Frontal cortex (tissue), 4 donors: Measurements from ENCODE around the gene MTA3. TPM values are rescaled to one million over a fixed set of nuclear protein-coding genes. Genes with fewer than 3 reads are reported as not detected.
A peak's percentile ranks its signal among the peaks of the same experiment; 100 is the strongest.

Experiments
- DNase-seq, 2 donors: peaks; one replicate each; pipeline ENCODE4 v3.0.0; 2012; ENCODE audit warnings: low spot score in 2 of 2
- FAIRE-seq: peaks from 2 replicates; lab custom pipeline; 2012; peaks lifted over from hg19 to GRCh38; lab: Jason Lieb, UNC
- total RNA-seq: library from RNA; depleted of rRNA; stranded (reverse); fragments of >200 nt; gene quantifications from one replicate; pipeline ENCODE4 v1.2.3, GENCODE V29; 2014
- donor health status: control.
- donor health status: control.
- donor health status: control.

Gene MTA3
- total RNA-seq, 1 donor from 2014 or later: 30.6 TPM

DNA sequence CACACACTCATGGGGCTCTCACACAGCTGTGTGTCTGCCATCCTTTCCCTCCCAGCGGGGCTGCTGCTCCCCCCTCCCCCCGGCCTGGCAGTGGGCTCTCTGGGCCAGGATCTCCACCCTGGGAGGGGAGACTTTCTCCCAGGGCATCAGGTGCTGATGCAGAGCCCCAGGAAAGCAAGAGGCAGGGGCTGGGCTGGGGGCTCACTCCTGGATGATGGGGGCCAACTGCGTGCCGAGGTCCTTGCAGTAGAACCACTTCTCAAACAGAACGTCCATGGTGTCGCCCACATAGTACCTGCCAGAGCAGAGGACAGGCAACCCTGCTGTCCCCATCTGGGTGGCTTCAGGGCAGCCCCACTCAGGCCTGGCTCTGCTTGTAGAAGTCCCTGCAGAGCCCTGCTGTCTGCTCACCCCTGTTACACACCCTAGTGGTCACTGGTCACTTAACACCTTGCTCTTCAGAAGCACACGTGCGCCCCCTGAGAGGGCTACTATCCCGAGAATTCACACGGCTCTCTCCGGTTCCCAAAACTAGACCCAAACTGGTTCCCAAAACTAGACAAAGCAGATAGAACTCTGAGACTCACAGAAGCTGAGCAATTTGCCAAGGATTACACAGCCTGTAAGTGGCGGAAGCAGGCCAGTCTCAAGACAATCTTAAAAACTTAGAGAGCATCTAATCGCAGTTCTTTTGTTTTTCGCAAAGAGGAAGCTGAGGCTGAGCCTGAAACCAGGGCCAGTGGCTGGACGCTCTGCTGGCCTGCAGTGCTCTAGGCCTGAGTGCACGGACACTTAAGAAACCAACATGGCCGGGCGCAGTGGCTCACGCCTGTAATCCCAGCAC, 202.1 kb downstream of the MTA3 start:
- FAIRE-seq (no peak), DNase-seq (peak in 1 of 2 donors; percentile 53)

DNA sequence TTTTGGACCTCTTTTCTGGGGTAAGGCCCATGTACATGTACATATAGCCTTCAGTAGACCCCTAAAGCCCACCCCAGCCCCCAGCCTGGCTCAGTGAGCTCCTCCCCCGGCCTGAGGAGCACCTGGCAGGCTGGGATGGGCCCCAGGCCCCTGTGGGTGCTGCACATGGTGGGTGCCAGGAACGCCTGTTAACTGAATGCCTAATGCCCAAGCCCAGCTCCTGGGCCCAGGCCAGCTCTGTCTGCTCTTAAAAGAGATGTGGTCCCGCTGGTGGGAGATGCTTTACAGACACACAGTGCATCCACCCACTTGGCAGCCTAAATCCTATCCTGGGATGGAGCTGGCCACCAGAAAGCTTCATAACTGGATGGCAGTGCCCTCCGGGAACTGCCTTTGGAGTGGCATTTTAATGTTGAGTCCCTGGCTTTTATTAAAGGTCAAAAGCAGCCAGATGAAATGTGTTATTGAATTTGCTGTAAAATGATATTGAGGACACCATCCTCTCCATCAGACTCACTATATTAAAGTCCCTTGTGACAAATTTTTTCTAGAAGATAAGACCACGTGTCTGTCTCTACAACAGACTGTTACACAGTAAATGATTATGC, 203.2 kb downstream of the MTA3 start:
- FAIRE-seq (no peak), DNase-seq (no peak)

DNA sequence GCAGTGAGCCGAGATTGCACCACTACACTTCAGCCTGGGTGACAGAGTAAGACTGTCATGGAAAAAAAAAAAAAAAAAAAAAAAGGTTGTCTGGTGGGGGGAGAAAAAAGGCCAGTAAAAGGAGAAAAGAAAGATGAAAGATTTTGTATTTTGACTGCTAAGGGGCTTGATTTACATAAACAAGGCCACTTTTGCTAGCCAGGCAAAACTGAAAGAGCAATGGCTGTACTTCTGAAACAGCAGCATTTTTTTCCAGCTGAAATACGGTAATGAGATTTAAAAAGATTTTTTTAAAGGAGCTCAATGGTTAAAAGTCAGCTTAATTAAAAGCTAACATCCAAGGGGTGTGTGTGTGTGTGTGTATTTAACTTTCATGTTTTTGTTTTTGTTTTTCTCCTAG, 206.8 kb downstream of the MTA3 start:
- no peak for FAIRE-seq

DNA sequence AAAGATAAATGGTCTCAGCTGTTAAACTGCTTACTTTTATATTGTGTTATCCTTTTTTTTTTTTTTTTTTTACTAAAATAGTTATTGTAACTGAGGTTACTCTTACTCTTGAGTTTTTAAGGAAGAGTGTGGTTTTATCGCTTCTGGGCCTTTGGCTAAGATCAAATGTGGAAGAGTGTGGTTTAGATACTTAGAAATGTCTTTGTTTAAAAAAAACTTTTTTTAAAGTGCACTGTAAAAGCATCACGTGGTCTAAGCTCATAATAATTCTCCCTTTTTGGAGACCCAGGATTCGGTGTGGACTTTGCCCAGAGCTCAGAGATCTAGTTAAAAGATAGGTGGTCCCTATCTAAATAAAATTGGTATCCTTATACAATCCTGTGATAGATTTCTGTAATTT, 207.4 kb downstream of the MTA3 start:
- no peak for FAIRE-seq

More for the DNA sequence above, 206.8 kb downstream of the MTA3 start:
- no peak for DNase-seq

DNA sequence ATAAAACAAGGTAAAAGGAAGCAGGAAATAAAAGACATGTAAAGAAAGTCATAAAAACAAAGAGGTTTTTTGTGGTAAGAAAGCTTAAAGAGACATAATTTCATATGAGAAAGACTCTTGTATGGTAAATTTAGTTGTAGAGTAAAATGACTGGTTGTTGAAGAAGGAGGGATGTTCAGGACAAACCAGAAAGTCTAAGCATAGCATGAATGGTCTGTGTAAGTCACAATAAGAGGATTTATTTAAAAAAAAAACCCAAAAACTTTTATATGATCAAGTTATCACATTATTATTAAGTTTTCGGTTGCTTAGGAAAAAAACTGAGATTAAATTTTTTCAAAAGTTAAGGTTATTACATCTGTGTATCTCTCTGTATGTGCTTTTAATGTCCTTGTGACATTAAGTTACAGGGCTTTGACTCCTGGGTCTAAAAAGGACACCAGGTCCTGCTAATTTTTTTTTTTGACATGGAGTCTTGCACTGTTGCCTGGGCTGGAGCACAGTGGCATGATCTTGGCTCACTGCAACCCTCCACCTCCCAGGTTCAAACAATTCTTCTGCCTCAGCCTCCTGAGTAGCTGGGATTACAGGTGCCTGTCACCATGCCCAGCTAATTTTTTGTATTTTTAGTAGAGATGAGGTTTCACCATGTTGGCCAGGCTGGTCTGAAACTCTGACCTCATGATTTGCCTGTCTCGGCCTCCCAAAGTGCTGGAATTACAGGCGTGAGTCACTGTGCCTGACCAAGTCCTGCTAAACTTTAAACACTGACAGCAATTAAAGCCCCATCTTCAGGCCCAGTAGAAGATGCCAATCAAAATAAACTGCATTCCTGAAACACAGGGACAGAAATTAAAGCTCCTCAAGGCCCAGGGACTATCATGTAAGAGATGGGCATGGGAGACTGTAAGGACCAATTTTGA, 209.7 kb downstream of the MTA3 start:
- DNase-seq: no peak
- FAIRE-seq: no peak

More for the DNA sequence above, 207.4 kb downstream of the MTA3 start:
- no peak for DNase-seq

DNA sequence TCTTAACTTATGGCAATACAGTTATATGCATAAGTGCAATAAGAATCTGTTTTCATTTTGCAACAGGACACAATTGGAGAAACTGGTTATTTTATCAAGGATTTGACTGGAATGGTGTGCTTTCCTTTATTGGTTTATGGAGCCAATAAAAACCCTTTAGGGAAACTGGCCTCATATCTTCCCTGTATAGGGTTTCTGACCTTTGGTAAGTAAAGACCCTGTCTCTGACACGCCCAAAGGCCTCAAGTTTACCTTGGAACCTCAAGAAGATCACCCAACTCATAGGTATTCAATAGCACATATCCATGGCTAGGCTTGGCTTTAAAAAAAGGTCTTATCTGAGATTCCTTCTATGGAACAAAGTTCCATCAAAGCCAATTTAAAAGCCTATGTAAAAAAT, 212.7 kb downstream of the MTA3 start:
- DNase-seq: no peak
- no peak for FAIRE-seq

DNA sequence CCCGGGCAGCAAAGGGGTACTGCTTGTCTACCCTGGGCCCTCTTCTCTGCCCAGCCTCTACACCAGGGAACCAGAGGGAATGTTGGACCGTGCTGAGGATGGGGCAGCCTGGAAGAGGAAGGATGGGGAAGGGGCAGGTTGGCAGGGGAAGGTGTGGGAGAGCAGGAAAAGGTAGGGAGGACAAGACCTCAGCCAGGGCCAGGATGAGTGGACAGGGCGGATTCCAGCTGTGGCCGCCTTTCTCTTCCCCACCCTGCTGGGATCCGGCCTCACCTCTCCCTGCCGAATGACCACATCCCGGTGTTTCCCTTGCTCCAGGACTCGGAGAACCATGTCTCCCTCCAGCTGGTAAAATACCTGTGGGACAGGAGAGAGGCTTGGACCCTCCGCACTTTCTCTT, 215.1 kb downstream of the MTA3 start:
- FAIRE-seq (no peak), DNase-seq (no peak)

DNA sequence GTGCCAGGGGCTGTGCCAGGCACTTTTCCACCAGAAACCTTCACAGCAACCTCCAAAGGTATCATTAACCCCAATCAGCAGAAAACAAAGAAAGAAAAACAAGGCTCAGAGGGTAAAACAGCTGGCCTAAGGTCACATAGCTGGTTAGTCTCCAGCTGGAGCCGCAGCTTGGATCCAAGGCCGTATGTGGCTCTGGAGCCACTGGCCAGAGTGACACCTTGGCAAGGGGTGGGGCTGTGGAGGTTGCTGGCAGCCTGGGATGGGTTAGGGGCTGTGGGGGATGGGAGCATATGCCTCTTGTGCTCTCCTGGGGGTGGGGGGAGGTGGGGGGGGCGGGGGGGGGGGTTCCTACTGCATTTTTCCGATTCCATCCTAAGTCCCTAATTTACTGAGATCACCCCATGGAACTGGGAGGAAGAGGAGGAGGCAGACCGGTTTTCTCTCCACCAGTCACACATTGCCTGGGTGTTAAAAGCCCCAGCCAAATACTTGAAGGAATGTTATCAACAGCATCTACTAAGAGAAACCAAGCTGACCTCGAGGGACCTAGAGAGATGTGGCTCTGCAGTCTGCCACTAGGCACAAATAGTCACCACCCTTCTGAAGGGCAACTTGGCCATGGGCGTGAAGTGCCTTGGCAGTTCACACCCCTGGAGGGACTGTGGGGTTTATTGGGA, 215.9 kb downstream of the MTA3 start:
- DNase-seq: no peak
- no peak for FAIRE-seq

DNA sequence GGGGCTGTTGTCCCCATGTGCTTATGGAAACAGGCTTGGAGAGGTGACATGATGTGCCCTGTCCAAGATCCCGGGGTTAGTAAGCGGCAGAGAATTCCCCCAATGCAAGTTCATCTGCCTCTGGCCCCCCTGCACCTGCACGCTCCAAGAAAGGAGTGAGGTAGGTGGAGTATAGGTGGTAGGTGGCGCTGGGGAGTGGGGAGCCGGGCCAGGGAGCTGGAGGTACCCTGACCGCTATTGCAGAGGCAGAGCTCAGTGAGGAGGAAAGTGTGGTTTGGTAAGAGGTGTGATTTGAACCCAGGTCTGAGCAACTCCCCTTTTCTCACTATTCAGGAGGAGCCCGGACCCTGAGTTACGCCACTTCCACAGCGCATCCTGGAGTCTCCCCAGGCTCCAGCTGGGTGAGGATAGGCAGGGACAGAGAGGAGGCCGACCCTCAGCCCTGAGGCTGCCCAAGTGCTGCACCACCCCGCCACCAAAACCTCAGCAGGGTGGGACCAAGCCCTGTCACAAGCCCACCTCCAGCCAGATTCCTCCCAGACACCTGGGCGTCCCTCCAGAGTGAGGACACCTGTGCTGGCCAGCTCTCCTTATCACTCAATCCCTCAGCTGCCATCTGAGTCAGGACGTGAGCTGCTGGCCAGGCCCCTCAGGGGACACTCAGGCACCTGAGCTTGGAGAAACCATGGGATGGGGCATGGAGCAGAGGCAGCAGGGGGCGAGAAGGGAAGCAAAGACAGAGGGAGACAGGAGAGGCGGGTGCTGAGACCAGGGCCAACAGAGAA, 218.3 kb downstream of the MTA3 start:
- DNase-seq: no peak
- no peak for FAIRE-seq

DNA sequence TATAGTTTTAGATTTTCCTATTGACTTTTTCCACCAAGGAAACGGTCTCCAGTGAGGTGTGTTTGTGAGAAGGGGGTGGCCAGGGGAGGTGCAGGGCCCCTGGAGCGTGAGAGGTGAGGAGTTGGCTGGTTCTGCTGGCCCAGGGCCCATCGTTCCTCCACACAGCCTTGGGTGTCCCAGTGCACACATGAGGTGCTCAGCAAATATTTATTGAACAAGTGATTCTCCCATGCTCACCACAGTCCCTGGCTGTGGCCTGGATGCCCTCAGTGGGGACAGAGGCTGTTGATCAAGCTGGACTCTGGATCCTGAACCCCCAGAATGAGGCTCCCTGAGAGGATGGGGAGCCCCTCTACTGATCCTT, 219.0 kb downstream of the MTA3 start:
- DNase-seq (no peak), FAIRE-seq (no peak)

DNA sequence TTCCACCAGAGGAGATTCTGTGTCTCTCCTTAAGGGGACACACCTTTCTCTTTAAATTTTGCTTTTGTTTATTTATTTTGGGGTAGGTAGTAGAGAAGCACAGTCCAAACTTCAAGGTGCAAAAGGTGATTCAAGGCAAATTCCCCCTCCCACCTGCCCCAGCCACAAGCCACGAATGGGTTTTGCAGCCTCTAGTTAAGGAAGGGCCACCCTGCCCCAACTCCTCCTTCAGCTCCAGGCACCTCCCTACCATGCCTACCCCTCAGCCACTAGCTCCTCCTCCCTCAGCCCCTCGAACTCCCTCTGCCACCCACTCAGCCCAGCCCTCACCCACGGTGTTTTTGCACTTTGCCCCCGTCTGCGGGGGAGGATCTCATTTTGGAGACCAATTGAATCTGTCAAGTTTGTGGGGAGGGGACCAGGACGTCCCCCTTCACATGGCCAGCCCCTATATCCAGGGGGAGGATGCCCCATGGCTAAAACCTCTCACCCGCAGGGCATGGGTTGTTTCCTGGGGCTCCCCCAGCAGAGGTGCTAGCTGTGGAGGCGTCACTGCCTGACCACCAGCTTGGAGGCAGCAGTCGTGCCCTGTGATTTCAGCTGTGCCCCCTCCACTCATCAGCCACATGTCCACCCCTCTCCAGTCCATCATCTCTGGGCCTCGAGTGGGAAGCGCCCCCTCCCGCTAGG, 219.5 kb downstream of the MTA3 start:
- FAIRE-seq (no peak), DNase-seq (no peak)

DNA sequence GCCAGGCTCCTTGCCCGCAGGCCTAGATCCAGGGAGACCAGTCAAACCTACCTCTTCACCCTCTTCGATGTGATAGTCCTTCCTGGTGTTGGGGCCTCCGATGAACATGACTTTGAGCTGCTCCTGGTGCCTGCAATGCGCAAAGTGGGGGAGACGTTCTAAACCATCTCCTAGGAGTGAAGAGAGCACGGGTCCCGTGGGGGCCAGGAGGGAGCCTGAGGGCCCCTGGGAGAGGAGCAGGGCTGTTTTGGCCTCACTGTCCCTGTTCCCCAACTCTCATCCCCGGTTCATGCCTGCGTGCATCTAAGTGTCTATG, 220.0 kb downstream of the MTA3 start:
- DNase-seq: no peak
- no peak for FAIRE-seq

DNA sequence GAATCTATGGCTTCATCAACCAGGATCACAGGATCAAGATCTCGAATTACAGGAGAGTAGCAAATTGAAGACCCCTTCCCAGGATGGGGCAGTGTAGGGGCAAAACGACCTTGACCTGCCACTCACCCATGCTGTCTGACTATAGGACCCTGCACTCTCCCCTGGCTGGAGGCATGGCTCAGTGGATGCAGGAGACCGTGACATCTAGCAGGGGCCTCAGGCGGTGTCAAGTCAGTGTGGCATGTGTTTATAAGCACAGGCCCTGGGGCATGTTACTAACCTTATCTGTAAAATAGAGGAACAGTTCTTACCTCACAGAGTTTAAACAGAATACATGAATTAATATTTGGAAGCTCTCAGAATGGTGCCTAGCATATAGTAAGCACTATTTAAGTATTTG, 220.4 kb downstream of the MTA3 start:
- FAIRE-seq: no peak
- DNase-seq: no peak

DNA sequence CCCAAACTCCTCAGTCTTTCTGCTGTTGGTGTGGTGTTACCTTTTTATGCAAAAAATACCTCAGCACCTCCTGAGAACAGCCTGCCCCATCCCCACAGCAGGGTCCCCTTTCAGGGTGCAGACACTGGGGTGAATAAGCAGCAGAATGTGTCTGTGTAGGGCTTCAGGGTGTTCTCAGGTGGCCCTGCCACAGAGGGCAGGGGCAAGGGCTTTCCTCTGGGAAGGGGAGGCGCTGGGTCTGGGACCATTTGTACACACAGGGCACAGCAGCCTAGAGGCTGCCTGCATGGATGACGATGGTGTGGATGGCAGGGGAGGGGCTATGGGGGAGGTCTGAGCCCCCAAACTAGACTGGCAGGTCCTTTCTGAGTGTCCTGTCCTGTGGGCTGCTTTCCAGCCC, 221.3 kb downstream of the MTA3 start:
- no peak for DNase-seq
- no peak for FAIRE-seq

DNA sequence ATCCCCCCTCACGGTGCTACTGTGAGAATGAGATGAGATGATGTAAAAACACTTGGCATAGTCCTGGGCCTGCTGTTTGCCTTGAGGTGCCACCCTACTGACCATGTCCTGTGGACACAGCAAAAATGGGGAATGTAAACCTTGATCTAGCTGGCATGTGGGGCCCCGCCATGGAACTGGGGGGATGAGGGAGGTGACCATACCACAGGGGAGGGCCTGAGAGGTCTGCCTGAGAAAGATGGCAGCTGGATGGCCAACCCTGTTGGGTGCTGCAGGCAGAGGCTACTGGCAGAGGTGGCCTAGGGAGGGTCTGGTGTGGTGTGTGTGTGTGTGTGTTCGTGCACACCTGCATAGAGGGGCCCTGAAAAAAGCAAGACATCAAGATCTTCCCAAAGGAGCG, 223.2 kb downstream of the MTA3 start:
- DNase-seq (no peak), FAIRE-seq (no peak)

DNA sequence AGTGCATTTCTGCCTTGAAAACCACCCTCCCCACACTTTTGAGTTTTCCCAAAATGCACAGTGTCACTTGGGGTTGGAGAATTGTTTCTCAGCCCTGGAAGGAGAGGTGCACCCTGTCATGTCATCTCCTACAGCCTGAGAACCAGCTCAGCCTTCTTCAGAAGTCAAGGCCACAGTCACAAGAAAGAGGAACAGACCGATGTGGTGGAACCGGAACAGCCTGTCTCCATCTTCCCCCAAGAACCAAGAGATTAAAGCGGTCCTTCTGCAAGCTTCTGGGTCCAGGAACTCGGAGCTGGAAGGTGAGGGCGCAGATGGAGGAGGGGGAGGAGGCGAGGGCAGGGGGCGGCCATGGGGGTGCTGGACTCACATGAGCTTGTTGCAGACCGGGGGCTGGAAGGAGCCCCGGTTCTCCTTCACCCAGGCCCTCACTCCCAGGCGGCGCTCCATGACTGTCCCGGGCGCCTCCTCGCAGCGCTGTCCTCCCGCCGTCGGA, 223.7 kb downstream of the MTA3 start:
- FAIRE-seq (no peak), DNase-seq (no peak)

DNA sequence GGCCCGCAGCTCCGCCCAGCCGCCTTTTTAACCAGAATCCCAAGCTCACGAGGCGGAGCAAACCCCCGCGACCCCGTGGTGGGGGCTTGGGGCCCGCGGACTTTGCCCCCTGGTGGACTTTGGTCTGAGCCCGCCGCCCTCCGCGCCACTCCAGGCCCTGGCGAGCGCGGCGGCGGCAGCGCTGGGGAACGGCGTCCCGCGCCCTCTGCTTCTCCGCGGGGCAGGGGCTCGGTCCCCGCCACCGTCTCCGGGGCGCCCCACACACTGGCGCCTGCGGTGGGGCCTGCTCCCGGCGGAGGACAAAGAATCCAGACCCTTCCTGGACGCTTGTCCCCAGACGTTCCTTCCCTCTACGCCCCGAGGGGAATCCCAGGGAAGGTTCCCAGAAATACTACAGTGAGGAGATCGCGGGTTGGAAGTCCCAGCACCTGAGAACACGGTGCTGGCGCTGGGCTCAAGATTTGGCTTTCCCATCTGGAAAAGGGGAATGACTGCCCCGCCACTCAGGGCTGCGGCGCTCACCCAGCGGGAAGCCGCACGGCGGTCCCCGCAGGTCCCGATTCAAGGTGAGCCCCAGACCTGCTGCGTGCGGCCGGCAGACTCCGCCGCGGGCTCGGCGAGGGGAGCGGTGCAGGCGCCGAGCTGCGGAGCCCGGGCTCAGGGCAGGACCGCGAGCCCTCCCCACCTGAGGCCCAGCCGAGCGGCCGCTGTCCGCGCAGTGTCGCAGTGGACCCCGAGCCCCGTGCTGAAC, 224.3 kb downstream of the MTA3 start, which contains the start of gene HAAO:
Gene HAAO (minus strand): TSS at position 1 of the 751 bp plus-strand sequence. CDS start 47 bp downstream, outside the sequence.
- DNase-seq: peak; percentile 51

More for the DNA sequence above, 224.3 kb downstream of the MTA3 start, which contains the start of gene HAAO:
- FAIRE-seq: no peak
